GM23338 (cell line): ENCODE data around the gene ADGRG2.

Experiments
- CREB1 ChIP-seq: fragments of 250-450 bp; sonication (Bioruptor Pico); IDR thresholded peaks from 2 replicates; pipeline ENCODE4 v1.5.0; 2020; ENCODE audit warnings: low read depth, mild to moderate bottlenecking, moderate library complexity
- CTCF ChIP-seq, 2 experiments: fragments of 200-600 bp in 1 of 2; sonication (generic) in 1 of 2; conservative IDR thresholded peaks; 2 replicates each; pipeline versions ENCODE4 v1.5.1 to v1.6.1; 2016 to 2017; ENCODE audit warnings: antibody characterized with exemption in 2 of 2, low read depth in 2 of 2, mild to moderate bottlenecking in 2 of 2, moderate library complexity in 1 of 2
- ETS1 ChIP-seq: IDR thresholded peaks from 2 replicates; pipeline ENCODE4 v1.6.1; 2016; ENCODE audit warnings: antibody characterized with exemption
- EZH2 ChIP-seq: fragments of 200-600 bp; sonication (generic); IDR thresholded peaks from one replicate; pipeline ENCODE4 v1.8.0; 2017; ENCODE audit warnings: antibody characterized with exemption, mild to moderate bottlenecking, low read depth; ENCODE audit not compliant: unreplicated experiment
- EZH2phosphoT487 ChIP-seq: fragments of 200-600 bp; sonication (generic); IDR thresholded peaks from one replicate; pipeline ENCODE4 v1.8.1; 2018; ENCODE audit warnings: antibody characterized with exemption; ENCODE audit not compliant: unreplicated experiment
- POLR2AphosphoS5 ChIP-seq: IDR thresholded peaks from 2 replicates; pipeline ENCODE4 v1.6.1; 2016; ENCODE audit warnings: antibody characterized with exemption, low read depth
- REST ChIP-seq: IDR thresholded peaks from one replicate; pipeline ENCODE4 v1.6.1; 2018; ENCODE audit warnings: antibody characterized with exemption; ENCODE audit not compliant: unreplicated experiment
- STAT1 ChIP-seq: IDR thresholded peaks from one replicate; pipeline ENCODE4 v1.6.1; 2016; ENCODE audit warnings: antibody characterized with exemption; ENCODE audit not compliant: unreplicated experiment

DNA sequence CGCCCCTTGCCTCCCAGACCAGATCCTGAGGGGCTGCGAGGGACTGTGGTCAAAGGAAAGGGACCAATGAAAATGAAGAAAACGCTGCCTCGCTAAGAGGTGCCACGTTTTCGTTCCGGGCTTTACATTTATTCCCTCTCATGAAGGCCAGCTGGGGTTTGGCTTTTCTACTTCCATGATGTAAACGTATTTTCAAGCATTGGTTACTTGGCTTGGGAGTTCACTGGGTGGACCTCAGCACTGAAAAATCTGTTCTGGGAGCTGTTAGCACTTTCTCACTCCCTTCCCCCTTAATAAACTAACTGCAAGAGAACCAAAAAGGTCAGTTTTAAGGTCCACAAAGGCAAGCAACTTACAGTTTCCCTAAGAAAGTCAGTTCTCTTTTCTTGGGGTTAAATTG lies 40.6 kb upstream of the ADGRG2 start:
- no peak for TF ChIP-seq POLR2AphosphoS5
- no peak for TF ChIP-seq CTCF (conservative IDR thresholded peaks at IDR 0.05; ENCODE audit: low read depth in 2 of 2)
- TF ChIP-seq EZH2, result no peak
- no peak for TF ChIP-seq STAT1
- TF ChIP-seq CREB1 (CRISPR knock-in tag), result no peak
- TF ChIP-seq EZH2phosphoT487, result no peak
- no peak for TF ChIP-seq ETS1
- TF ChIP-seq REST, result no peak
